Esophagus muscularis mucosa (tissue), 4 donors: Measurements from ENCODE around the gene ANTKMT.

ENCODE experiments used
- EP300 ChIP-seq: sonication (generic); formaldehyde crosslinking; IDR thresholded peaks from one replicate; pipeline ENCODE4 v1.6.1; 2017; ENCODE audit warnings: antibody characterized with exemption
- POLR2A ChIP-seq: fragments of 450-650 bp; IDR thresholded peaks from one replicate; pipeline ENCODE4 v1.6.1; 2017; ENCODE audit warnings: antibody characterized with exemption, moderate library complexity, mild to moderate bottlenecking, low read depth
- TF ChIP-seq, protein P1 (sequence below), 3 experiments: fragments of 200-600 bp in 2 of 3; fragments of 450-650 bp in 1 of 3; sonication (generic) in 2 of 3; IDR thresholded peaks; one replicate each; pipeline ENCODE4 v1.5.1; 2017 to 2019; ENCODE audit warnings: antibody characterized with exemption in 3 of 3, mild to moderate bottlenecking in 2 of 3, moderate library complexity in 1 of 3

DNA sequence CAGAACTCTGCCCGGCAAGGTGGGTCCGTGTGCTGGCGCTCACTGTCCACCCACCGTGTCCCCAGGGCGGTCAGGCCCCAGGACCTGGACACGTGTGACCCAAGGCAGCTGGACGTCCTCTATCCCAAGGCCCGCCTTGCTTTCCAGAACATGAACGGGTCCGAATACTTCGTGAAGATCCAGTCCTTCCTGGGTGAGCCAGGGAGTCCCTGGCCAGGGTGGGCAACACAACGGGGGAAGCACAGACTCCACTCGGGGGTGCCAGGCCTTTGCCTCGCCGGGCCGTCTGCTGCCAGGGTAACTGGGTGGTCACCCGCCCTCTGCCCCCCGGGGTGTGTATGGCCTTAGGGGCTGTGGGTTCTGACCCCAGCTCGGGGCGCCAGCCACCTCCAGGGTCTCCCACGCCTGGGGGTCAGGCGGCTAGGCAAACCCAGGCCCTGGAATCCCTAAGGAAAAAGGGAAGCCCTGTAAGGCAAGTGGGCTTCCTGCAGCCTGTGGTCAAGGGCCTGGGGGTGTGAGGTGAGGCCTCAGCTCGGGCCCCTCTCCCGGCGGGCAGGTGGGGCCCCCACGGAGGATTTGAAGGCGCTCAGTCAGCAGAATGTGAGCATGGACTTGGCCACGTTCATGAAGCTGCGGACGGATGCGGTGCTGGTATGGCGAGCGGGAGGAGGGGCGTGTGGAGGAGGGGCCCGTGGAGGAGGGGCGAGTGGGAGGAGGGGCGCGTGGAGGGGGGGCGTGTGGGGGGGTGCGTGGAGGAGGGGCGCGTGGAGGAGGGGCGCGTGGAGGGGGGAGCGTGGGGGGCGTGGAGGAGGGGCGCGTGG, 46.1 kb downstream of the ANTKMT start:
- no peak for TF ChIP-seq POLR2A
- TF ChIP-seq, protein P1, sequence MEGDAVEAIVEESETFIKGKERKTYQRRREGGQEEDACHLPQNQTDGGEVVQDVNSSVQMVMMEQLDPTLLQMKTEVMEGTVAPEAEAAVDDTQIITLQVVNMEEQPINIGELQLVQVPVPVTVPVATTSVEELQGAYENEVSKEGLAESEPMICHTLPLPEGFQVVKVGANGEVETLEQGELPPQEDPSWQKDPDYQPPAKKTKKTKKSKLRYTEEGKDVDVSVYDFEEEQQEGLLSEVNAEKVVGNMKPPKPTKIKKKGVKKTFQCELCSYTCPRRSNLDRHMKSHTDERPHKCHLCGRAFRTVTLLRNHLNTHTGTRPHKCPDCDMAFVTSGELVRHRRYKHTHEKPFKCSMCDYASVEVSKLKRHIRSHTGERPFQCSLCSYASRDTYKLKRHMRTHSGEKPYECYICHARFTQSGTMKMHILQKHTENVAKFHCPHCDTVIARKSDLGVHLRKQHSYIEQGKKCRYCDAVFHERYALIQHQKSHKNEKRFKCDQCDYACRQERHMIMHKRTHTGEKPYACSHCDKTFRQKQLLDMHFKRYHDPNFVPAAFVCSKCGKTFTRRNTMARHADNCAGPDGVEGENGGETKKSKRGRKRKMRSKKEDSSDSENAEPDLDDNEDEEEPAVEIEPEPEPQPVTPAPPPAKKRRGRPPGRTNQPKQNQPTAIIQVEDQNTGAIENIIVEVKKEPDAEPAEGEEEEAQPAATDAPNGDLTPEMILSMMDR (IDR thresholded peaks at IDR 0.05): no peak
- TF ChIP-seq EP300: no peak
